Suprapubic skin (tissue), 4 donors: ENCODE results near the gene FCRL2. TPM values are rescaled to one million over a fixed set of nuclear protein-coding genes. Genes with fewer than 3 reads are reported as not detected.

ENCODE experiments used
- DNase-seq, 2 donors: peaks; one replicate each; pipeline ENCODE4 v3.0.0-alpha.2; 2019; ENCODE audit warnings: low spot score in 2 of 2
- H3K27ac ChIP-seq: fragments of 200-600 bp; sonication (generic); one replicate; pipeline ENCODE4 v1.5.1; 2019
- H3K27me3 ChIP-seq: fragments of 200-600 bp; sonication (generic); one replicate; pipeline ENCODE4 v1.5.1; 2019
- H3K36me3 ChIP-seq: fragments of 200-600 bp; sonication (generic); one replicate; pipeline ENCODE4 v1.5.1; 2019
- H3K4me1 ChIP-seq: fragments of 200-600 bp; sonication (generic); one replicate; pipeline ENCODE4 v1.5.1; 2019
- H3K4me3 ChIP-seq: fragments of 200-600 bp; sonication (generic); one replicate; pipeline ENCODE4 v1.5.1; 2019; ENCODE audit warnings: mild to moderate bottlenecking
- H3K9me3 ChIP-seq: fragments of 200-600 bp; sonication (generic); one replicate; pipeline ENCODE4 v1.5.1; 2019
- CTCF ChIP-seq, 2 donors: fragments of 200-600 bp in 1 of 2; fragments of 450-650 bp in 1 of 2; sonication (generic) in 1 of 2; IDR thresholded peaks; one replicate each; pipeline ENCODE4 v1.5.1; 2016 to 2019; ENCODE audit warnings: antibody characterized with exemption in 2 of 2, mild to moderate bottlenecking in 1 of 2, moderate library complexity in 1 of 2
- EP300 ChIP-seq: sonication (generic); formaldehyde crosslinking; IDR thresholded peaks from one replicate; pipeline ENCODE4 v1.6.1; 2017; ENCODE audit warnings: antibody characterized with exemption
- POLR2A ChIP-seq, 2 donors: fragments of 450-650 bp; IDR thresholded peaks; one replicate each; pipeline ENCODE4 v1.6.1; 2017; ENCODE audit warnings: antibody characterized with exemption in 2 of 2, mild to moderate bottlenecking in 2 of 2, moderate library complexity in 2 of 2
- POLR2AphosphoS5 ChIP-seq, 3 donors: sonication (generic); formaldehyde crosslinking; IDR thresholded peaks; one replicate each; pipeline ENCODE4 v1.6.1; 2017; ENCODE audit warnings: antibody characterized with exemption in 3 of 3
- WGBS: methylation state at CpG from one replicate; pipeline ENCODE4 v1.1.5; 2018; 5-methylcytosine and 5-hydroxymethylcytosine counted together
- total RNA-seq, 4 donors: library from RNA; depleted of rRNA; stranded (reverse); fragments of >200 nt; gene quantifications; one replicate each; pipeline ENCODE4 v1.1.0, GENCODE V29; 2016

Gene FCRL2
- total RNA-seq, 4 donors from 2014 or later = not detected

GRCh38 chr1:157773493-157774350, 3.2 kb downstream of the FCRL2 start:
- H3K4me3 ChIP-seq = no peak overlapping the region
- WGBS = 18% methylated on average over 1 of the region's 1 CpG
- H3K27ac ChIP-seq = no peak overlapping the region
- TF ChIP-seq CTCF (IDR thresholded peaks at IDR 0.05) (no peak), POLR2A (IDR thresholded peaks at IDR 0.05) (no peak), EP300 (no peak), POLR2AphosphoS5 (IDR thresholded peaks at IDR 0.05) (no peak)
- DNase-seq = no peak
- H3K27me3 ChIP-seq = no peaks in the 10 kb centered on the region
- no peaks in the 10 kb centered on the region for H3K4me1 ChIP-seq
- no peaks in the 10 kb centered on the region for H3K36me3 ChIP-seq
- no peaks in the 10 kb centered on the region for H3K9me3 ChIP-seq

- no peak overlapping the region for H3K4me3 ChIP-seq
- H3K4me1 ChIP-seq = no peaks in the 10 kb centered on the region
- H3K9me3 ChIP-seq = no peaks in the 10 kb centered on the region
- H3K27me3 ChIP-seq = no peaks in the 10 kb centered on the region
- TF ChIP-seq POLR2AphosphoS5 (IDR thresholded peaks at IDR 0.05) (no peak), EP300 (no peak), POLR2A (IDR thresholded peaks at IDR 0.05) (no peak), CTCF (IDR thresholded peaks at IDR 0.05) (no peak)
- H3K27ac ChIP-seq = no peak overlapping the region
- WGBS = 65% methylated on average over 8 of the region's 8 CpGs
- H3K36me3 ChIP-seq = no peaks in the 10 kb centered on the region
- no peak for DNase-seq
These were observed 5.1 kb downstream of the FCRL2 start for GRCh38 chr1:157771661-157772425.

- Histone ChIP-seq H3K36me3 (no peaks in the 10 kb centered on the region), H3K27me3 (no peaks in the 10 kb centered on the region), H3K4me3 (no peak overlapping the region), H3K4me1 (no peaks in the 10 kb centered on the region), H3K9me3 (no peaks in the 10 kb centered on the region), H3K27ac (no peak overlapping the region)
- no peak for DNase-seq
- WGBS = 47% methylated on average over 9 of the region's 9 CpGs
- no peak for TF ChIP-seq CTCF (IDR thresholded peaks at IDR 0.05)
- TF ChIP-seq EP300 = no peak
- no peak for TF ChIP-seq POLR2A (IDR thresholded peaks at IDR 0.05)
- no peak for TF ChIP-seq POLR2AphosphoS5 (IDR thresholded peaks at IDR 0.05)
These were observed 6.4 kb downstream of the FCRL2 start for GRCh38 chr1:157770442-157771043.

GRCh38 chr1:157766792-157767191, 10.1 kb downstream of the FCRL2 start:
- H3K27me3 ChIP-seq = no peaks in the 10 kb centered on the region
- no peak overlapping the region for H3K4me3 ChIP-seq
- H3K27ac ChIP-seq = no peak overlapping the region
- TF ChIP-seq CTCF (IDR thresholded peaks at IDR 0.05) = no peak
- TF ChIP-seq EP300 = no peak
- TF ChIP-seq POLR2AphosphoS5 (IDR thresholded peaks at IDR 0.05) = no peak
- H3K36me3 ChIP-seq = no peaks in the 10 kb centered on the region
- no peaks in the 10 kb centered on the region for H3K4me1 ChIP-seq
- DNase-seq = no peak
- H3K9me3 ChIP-seq = no peaks in the 10 kb centered on the region

- no peak for DNase-seq
- Histone ChIP-seq H3K27me3 (no peaks in the 10 kb centered on the region), H3K9me3 (peaks cover 5% of the 10 kb centered on the region), H3K4me3 (no peak overlapping the region), H3K36me3 (no peaks in the 10 kb centered on the region), H3K27ac (no peak overlapping the region), H3K4me1 (no peaks in the 10 kb centered on the region)
- TF ChIP-seq POLR2A (IDR thresholded peaks at IDR 0.05) (no peak), POLR2AphosphoS5 (IDR thresholded peaks at IDR 0.05) (no peak)
- 86% methylated on average over 4 of the region's 4 CpGs for WGBS
These were observed 18.9 kb downstream of the FCRL2 start for GRCh38 chr1:157758018-157758417.
